IPS-NIHi11 (cell line): ENCODE data around the gene TNFRSF9.
"Not testable (repeated sequence)": the region's sequence is repeated elsewhere in the genome, so short reads cannot be mapped to it uniquely, and the experiment has no call there.

Experiments used
- DNase-seq: peaks from one replicate; pipeline ENCODE4 v3.0.0; 2012; ENCODE audit warnings: mixed read lengths, low spot score

The TNFRSF9 gene

GRCh38 chr1:7940745-7941436, at the start of gene TNFRSF9:
TSS of gene TNFRSF9 (minus strand) at chr1:7940839. CDS start at chr1:7939994, 845 bp downstream.
- no peak for DNase-seq

- DNase-seq = no peak
Measured at GRCh38 chr1:7989762-7990428, 49.3 kb upstream of the TNFRSF9 start.

- no peak for DNase-seq
Measured at GRCh38 chr1:7988576-7988975, 47.9 kb upstream of the TNFRSF9 start.

- no peak for DNase-seq
Measured at GRCh38 chr1:7987528-7987927, 46.9 kb upstream of the TNFRSF9 start.

GRCh38 chr1:7985851-7986612, 45.4 kb upstream of the TNFRSF9 start:
- DNase-seq = no peak

- no peak for DNase-seq
Measured at GRCh38 chr1:7984811-7985210, 44.2 kb upstream of the TNFRSF9 start.

GRCh38 chr1:7983086-7983778, 42.6 kb upstream of the TNFRSF9 start:
- DNase-seq = no peak

- DNase-seq = no peak
Measured at GRCh38 chr1:7980984-7981383, 40.3 kb upstream of the TNFRSF9 start.

GRCh38 chr1:7975212-7975865, 34.7 kb upstream of the TNFRSF9 start:
- DNase-seq = peak; percentile 92

GRCh38 chr1:7973086-7973485, 32.4 kb upstream of the TNFRSF9 start:
- no peak for DNase-seq

- DNase-seq = no peak
Measured at GRCh38 chr1:7972285-7972684, 31.6 kb upstream of the TNFRSF9 start.

- no peak for DNase-seq
Measured at GRCh38 chr1:7971024-7971423, 30.4 kb upstream of the TNFRSF9 start.

- DNase-seq = no peak
Measured at GRCh38 chr1:7970246-7970645, 29.6 kb upstream of the TNFRSF9 start.

GRCh38 chr1:7967651-7968050, 27.0 kb upstream of the TNFRSF9 start:
- no peak for DNase-seq

- DNase-seq = no peak
Measured at GRCh38 chr1:7967196-7967595, 26.6 kb upstream of the TNFRSF9 start.

GRCh38 chr1:7964476-7964875, 23.8 kb upstream of the TNFRSF9 start:
- no peak for DNase-seq

GRCh38 chr1:7963841-7964240, 23.2 kb upstream of the TNFRSF9 start:
- DNase-seq = not testable (repeated sequence)

- not testable (repeated sequence) for DNase-seq
Measured at GRCh38 chr1:7963378-7963730, 22.7 kb upstream of the TNFRSF9 start.

GRCh38 chr1:7962636-7963377, 22.2 kb upstream of the TNFRSF9 start:
- DNase-seq = no peak

GRCh38 chr1:7962014-7962335, 21.3 kb upstream of the TNFRSF9 start:
- no peak for DNase-seq
